SK-N-SH treated with all-trans-retinoic acid at 6 μM for 48 hours (cell line): Measurements from ENCODE around the gene NQO2.

Experiments used
- ATAC-seq: fragments of 200-7000 bp; cut with Tn5 transposase; 3 replicates; pipeline ENCODE4 v1.9.1; 2020; ENCODE audit warnings: mild to moderate bottlenecking, moderate library complexity
- ARNTL ChIP-seq: fragments of 450-650 bp; formaldehyde crosslinking; IDR thresholded peaks from 2 replicates; pipeline ENCODE4 v1.5.0; 2020; ENCODE audit warnings: low read depth, mild to moderate bottlenecking, moderate library complexity, borderline replicate concordance
- BACH2 ChIP-seq: fragments of 250-450 bp; sonication (Bioruptor Pico); IDR thresholded peaks from 2 replicates; pipeline ENCODE4 v1.9.0; 2021; ENCODE audit warnings: mild to moderate bottlenecking, borderline replicate concordance
- CREB5 ChIP-seq: fragments of 250-450 bp; sonication (Bioruptor Pico); IDR thresholded peaks from 2 replicates; pipeline ENCODE4 v1.5.1; 2020; ENCODE audit warnings: low read depth, mild to moderate bottlenecking, moderate library complexity
- CSDC2 ChIP-seq: fragments of 250-450 bp; sonication (Bioruptor Pico); IDR thresholded peaks from 2 replicates; pipeline ENCODE4 v1.5.0; 2020; ENCODE audit warnings: mild to moderate bottlenecking, moderate library complexity
- ESRRG ChIP-seq: fragments of 250-450 bp; sonication (Bioruptor Pico); IDR thresholded peaks from 2 replicates; pipeline ENCODE4 v1.6.1; 2021; ENCODE audit warnings: mild to moderate bottlenecking
- GLIS3 ChIP-seq: fragments of 250-450 bp; sonication (Bioruptor Pico); IDR thresholded peaks from 2 replicates; pipeline ENCODE4 v1.5.0; 2020; ENCODE audit warnings: mild to moderate bottlenecking, moderate library complexity
- ISL1 ChIP-seq: fragments of 250-450 bp; sonication (Bioruptor Pico); IDR thresholded peaks from 2 replicates; pipeline ENCODE4 v2.1.2; 2022; ENCODE audit warnings: mild to moderate bottlenecking, moderate library complexity
- PATZ1 ChIP-seq: fragments of 250-450 bp; sonication (Bioruptor Pico); IDR thresholded peaks from 2 replicates; pipeline ENCODE4 v1.8.0; 2020; ENCODE audit warnings: mild to moderate bottlenecking, moderate library complexity, borderline replicate concordance
- POU6F1 ChIP-seq: fragments of 250-450 bp; sonication (Bioruptor Pico); IDR thresholded peaks from 2 replicates; pipeline ENCODE4 v1.8.0; 2021; ENCODE audit warnings: low read depth, mild to moderate bottlenecking, moderate library complexity, borderline replicate concordance
- PPARA ChIP-seq: fragments of 250-450 bp; sonication (Bioruptor Pico); IDR thresholded peaks from 2 replicates; pipeline ENCODE4 v1.5.0; 2020; ENCODE audit warnings: mild to moderate bottlenecking, borderline replicate concordance
- RARB ChIP-seq: fragments of 250-450 bp; sonication (Bioruptor Pico); IDR thresholded peaks from 2 replicates; pipeline ENCODE4 v1.8.0; 2021; ENCODE audit warnings: mild to moderate bottlenecking, moderate library complexity
- TCF4 ChIP-seq: fragments of 250-450 bp; sonication (Bioruptor Pico); IDR thresholded peaks from 2 replicates; pipeline ENCODE4 v1.8.0; 2021; ENCODE audit warnings: mild to moderate bottlenecking, moderate library complexity, borderline replicate concordance
- TOX ChIP-seq: fragments of 250-450 bp; sonication (Bioruptor Pico); IDR thresholded peaks from 2 replicates; pipeline ENCODE4 v1.8.0; 2021; ENCODE audit warnings: mild to moderate bottlenecking, moderate library complexity, borderline replicate concordance
- TSHZ2 ChIP-seq: fragments of 250-450 bp; sonication (Bioruptor Pico); IDR thresholded peaks from 2 replicates; pipeline ENCODE4 v1.5.0; 2020; ENCODE audit warnings: mild to moderate bottlenecking, moderate library complexity
- ZC3H10 ChIP-seq: fragments of 250-450 bp; sonication (Bioruptor Pico); IDR thresholded peaks from 2 replicates; pipeline ENCODE4 v1.5.1; 2021; ENCODE audit warnings: mild to moderate bottlenecking, moderate library complexity
- ZFP3 ChIP-seq: fragments of 250-450 bp; sonication (Bioruptor Pico); IDR thresholded peaks from 2 replicates; pipeline ENCODE4 v1.5.0; 2020; ENCODE audit warnings: mild to moderate bottlenecking, moderate library complexity
- ZFP30 ChIP-seq: fragments of 450-650 bp; formaldehyde crosslinking; IDR thresholded peaks from 2 replicates; pipeline ENCODE4 v1.5.0; 2022; ENCODE audit warnings: mild to moderate bottlenecking, moderate library complexity
- ZNF565 ChIP-seq: fragments of 450-650 bp; formaldehyde crosslinking; conservative IDR thresholded peaks from 2 replicates; pipeline ENCODE4 v1.5.0; 2020; ENCODE audit warnings: low read depth, mild to moderate bottlenecking, moderate library complexity
- ZNF70 ChIP-seq: fragments of 450-650 bp; formaldehyde crosslinking; IDR thresholded peaks from 2 replicates; pipeline ENCODE4 v1.5.0; 2020; ENCODE audit warnings: mild to moderate bottlenecking, moderate library complexity
- ZNF8 ChIP-seq: fragments of 450-650 bp; formaldehyde crosslinking; IDR thresholded peaks from 2 replicates; pipeline ENCODE4 v1.5.0; 2020; ENCODE audit warnings: mild to moderate bottlenecking, moderate library complexity

Gene NQO2

GRCh38 chr6:2960935-2961334 is 38.8 kb upstream of the NQO2 start:
- ATAC-seq = no peak
- TF ChIP-seq ISL1 (CRISPR knock-in tag) (no peak), BACH2 (CRISPR knock-in tag) (no peak), ZC3H10 (CRISPR knock-in tag) (no peak)
- TF ChIP-seq, all 23 proteins: peak for 0

GRCh38 chr6:2961506-2961905 is 38.2 kb upstream of the NQO2 start:
- no peak for ATAC-seq
- TF ChIP-seq ZNF70 (CRISPR knock-in tag) (no peak), ESRRG (CRISPR knock-in tag) (no peak), CSDC2 (CRISPR knock-in tag) (no peak), ISL1 (CRISPR knock-in tag) (no peak), ZC3H10 (CRISPR knock-in tag) (no peak), GLIS3 (CRISPR knock-in tag) (no peak), ZNF8 (CRISPR knock-in tag) (no peak), ZNF565 (CRISPR knock-in tag) (no peak), POU6F1 (no peak), TCF4 (CRISPR knock-in tag) (no peak), ZFP3 (CRISPR knock-in tag) (no peak), TSHZ2 (CRISPR knock-in tag) (no peak)
- TF ChIP-seq, all 23 proteins: peak for 0

GRCh38 chr6:2962004-2962403 is 37.7 kb upstream of the NQO2 start:
- no peak for ATAC-seq
- TF ChIP-seq TOX (CRISPR knock-in tag) (no peak), POU6F1 (no peak), GLIS3 (CRISPR knock-in tag) (no peak), CSDC2 (CRISPR knock-in tag) (no peak), PPARA (CRISPR knock-in tag) (no peak), ZFP30 (CRISPR knock-in tag) (no peak), TSHZ2 (CRISPR knock-in tag) (no peak), TCF4 (CRISPR knock-in tag) (no peak), ZNF70 (CRISPR knock-in tag) (no peak)
- TF ChIP-seq, all 23 proteins: peak for 0

GRCh38 chr6:2962636-2963035 is 37.1 kb upstream of the NQO2 start:
- ATAC-seq = no peak
- TF ChIP-seq ESRRG (CRISPR knock-in tag) (no peak), ZC3H10 (CRISPR knock-in tag) (no peak), ARNTL (CRISPR knock-in tag) (no peak), ISL1 (CRISPR knock-in tag) (no peak), PATZ1 (no peak), TCF4 (CRISPR knock-in tag) (no peak), RARB (no peak), TSHZ2 (CRISPR knock-in tag) (no peak), TOX (CRISPR knock-in tag) (no peak), ZFP3 (CRISPR knock-in tag) (no peak), GLIS3 (CRISPR knock-in tag) (no peak), ZNF565 (CRISPR knock-in tag) (no peak), CREB5 (CRISPR knock-in tag) (no peak)
